ENCODE results near the gene SH2D6.

- TF ChIP-seq EZH2 (IDR thresholded peaks at IDR 0.05; ENCODE audit: insufficient read depth, poor library complexity, severe bottlenecking) (no peak), EZH2phosphoT487 (IDR thresholded peaks at IDR 0.05; ENCODE audit: insufficient read depth, low read depth) (no peak)
Measured at GRCh38 chr2:85435981-85436835, 17.7 kb downstream of the SH2D6 start.

Data from GM23248 (cell line).